Stimulated activated CD4-positive, alpha-beta T cell treated with anti-CD3 and anti-CD28 coated beads, TNF-alpha, amount 100 ng/mL, for 1 hour (primary cell): Measurements from ENCODE around the gene SLC45A3.

Experiments used
- DNase-seq, 3 donors: peaks; one replicate each; pipeline ENCODE4 v3.0.0-alpha.2; 2020; ENCODE audit warnings: low read depth in 3 of 3, low spot score in 1 of 3

The SLC45A3 gene

GRCh38 chr1:205610901-205611466, 69.3 kb downstream of the SLC45A3 start:
- DNase-seq, result no peak

GRCh38 chr1:205610036-205610435, 70.3 kb downstream of the SLC45A3 start:
- no peak for DNase-seq
